Stimulated activated CD4-positive, alpha-beta T cell treated with anti-CD3 and anti-CD28 coated beads, Interleukin-15, amount 100 ng/mL, for 24 hours (primary cell): ENCODE results near the gene PLEKHH1.

Experiments used
- DNase-seq: peaks from one replicate; pipeline ENCODE4 v3.0.0-alpha.2; 2020

Gene PLEKHH1

GRCh38 chr14:67638642-67639041 is 105.6 kb downstream of the PLEKHH1 start:
- DNase-seq: no peak
